ENCODE results near the gene INPP5A. TPM values are rescaled to one million over a fixed set of nuclear protein-coding genes. Genes with fewer than 3 reads are reported as not detected.

The INPP5A gene
- total and polyA plus RNA-seq, 2 of the 13 experiments (the other 11 are each of a cell fraction or from before 2014, with no cell fraction given) = 17.5 to 37.9 TPM

DNA sequence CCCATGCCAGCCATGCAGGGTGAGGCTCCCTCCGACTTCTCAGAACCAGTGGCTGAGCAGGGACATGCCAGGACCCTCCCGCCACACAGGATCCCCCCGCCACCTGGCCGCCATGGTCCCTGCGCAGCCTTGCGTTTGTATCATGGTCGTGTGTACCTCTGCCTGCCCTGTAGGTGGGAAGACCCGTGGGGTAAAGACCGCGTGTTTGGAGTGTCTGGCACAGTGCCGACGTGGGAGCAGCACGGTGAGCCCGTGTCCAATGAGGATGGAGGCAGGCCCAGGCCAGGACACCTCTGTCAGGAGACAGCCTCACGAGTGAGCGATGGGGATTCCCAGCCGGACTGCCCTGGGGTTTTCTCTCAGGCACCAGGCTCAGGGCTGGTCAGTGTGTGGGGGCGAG, 216.5 kb downstream of the INPP5A start:
- H3K4me3 ChIP-seq (replicated peaks in 1 of 3; ENCODE audit: insufficient read depth in 1 of 3, low read depth in 2 of 3, low read length in 3 of 3) = no peak overlapping the region
- H3K27ac ChIP-seq (ENCODE audit: extremely low read length, insufficient read depth, low read length) = no peak overlapping the region
- WGBS (ENCODE audit: low lambda C conversion rate) = 99% methylated on average over 14 of the region's 18 CpGs
- no peaks in the 10 kb centered on the region for H4K20me1 ChIP-seq (ENCODE audit: insufficient read depth, low read length)
- in situ Hi-C loops (cut with HindIII; ENCODE audit: extremely low pct_ligation_motif_present, low pct_unique_long_range_greater_than_20kb) (no loop called here), intact Hi-C loops (cut with micrococcal nuclease; ENCODE audit: unreplicated experiment) (no loop called here)
- DNase-seq (ENCODE audit: low spot score) (no peak), FAIRE-seq (no peak), ATAC-seq (no peak)
- H2AFZ ChIP-seq (ENCODE audit: low read length) = no peak overlapping the region
- no TSS peak for BruUV-seq (replicated peaks)
- TF ChIP-seq ZNF546 (CRISPR knock-in tag; conservative IDR thresholded peaks at IDR 0.05) = no peak
- no peak for TF ChIP-seq RFX5 (IDR thresholded peaks at IDR 0.05; ENCODE audit: low read depth, low read length)
- TF ChIP-seq SRSF9 (IDR thresholded peaks at IDR 0.05; ENCODE audit: borderline replicate concordance, insufficient read depth, low read depth, low read length, poor library complexity, severe bottlenecking) = no peak
- TF ChIP-seq, protein P1, sequence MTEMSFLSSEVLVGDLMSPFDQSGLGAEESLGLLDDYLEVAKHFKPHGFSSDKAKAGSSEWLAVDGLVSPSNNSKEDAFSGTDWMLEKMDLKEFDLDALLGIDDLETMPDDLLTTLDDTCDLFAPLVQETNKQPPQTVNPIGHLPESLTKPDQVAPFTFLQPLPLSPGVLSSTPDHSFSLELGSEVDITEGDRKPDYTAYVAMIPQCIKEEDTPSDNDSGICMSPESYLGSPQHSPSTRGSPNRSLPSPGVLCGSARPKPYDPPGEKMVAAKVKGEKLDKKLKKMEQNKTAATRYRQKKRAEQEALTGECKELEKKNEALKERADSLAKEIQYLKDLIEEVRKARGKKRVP (CRISPR knock-in tag; IDR thresholded peaks at IDR 0.05) = no peak
- no peak for TF ChIP-seq FIP1L1 (IDR thresholded peaks at IDR 0.05; ENCODE audit: borderline replicate concordance, insufficient read depth, low read depth, low read length)
- no peak for TF ChIP-seq SSRP1 (CRISPR knock-in tag; IDR thresholded peaks at IDR 0.05)
- no peak for TF ChIP-seq ZFYVE20 (CRISPR knock-in tag; IDR thresholded peaks at IDR 0.05; ENCODE audit: borderline replicate concordance, low read depth)
- TF ChIP-seq PAF1 (CRISPR knock-in tag; IDR thresholded peaks at IDR 0.05) = no peak
- TF ChIP-seq MBD4 (IDR thresholded peaks at IDR 0.05; ENCODE audit: borderline replicate concordance, low read length) = no peak
- TF ChIP-seq, protein P2, sequence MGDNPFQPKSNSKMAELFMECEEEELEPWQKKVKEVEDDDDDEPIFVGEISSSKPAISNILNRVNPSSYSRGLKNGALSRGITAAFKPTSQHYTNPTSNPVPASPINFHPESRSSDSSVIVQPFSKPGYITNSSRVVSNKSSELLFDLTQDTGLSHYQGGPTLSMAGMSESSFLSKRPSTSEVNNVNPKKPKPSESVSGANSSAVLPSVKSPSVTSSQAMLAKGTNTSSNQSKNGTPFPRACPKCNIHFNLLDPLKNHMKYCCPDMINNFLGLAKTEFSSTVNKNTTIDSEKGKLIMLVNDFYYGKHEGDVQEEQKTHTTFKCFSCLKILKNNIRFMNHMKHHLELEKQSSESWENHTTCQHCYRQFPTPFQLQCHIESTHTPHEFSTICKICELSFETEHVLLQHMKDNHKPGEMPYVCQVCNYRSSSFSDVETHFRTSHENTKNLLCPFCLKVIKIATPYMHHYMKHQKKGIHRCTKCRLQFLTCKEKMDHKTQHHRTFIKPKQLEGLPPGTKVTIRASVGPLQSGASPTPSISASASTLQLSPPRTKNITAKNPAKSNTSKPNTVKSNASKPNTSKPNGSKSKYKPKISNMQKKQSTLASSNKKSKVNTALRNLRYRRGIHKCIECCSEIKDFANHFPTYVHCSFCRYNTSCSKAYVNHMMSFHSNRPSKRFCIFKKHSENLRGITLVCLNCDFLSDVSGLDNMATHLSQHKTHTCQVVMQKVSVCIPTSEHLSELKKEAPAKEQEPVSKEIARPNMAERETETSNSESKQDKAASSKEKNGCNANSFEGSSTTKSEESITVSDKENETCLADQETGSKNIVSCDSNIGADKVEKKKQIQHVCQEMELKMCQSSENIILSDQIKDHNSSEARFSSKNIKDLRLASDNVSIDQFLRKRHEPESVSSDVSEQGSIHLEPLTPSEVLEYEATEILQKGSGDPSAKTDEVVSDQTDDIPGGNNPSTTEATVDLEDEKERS (CRISPR knock-in tag; IDR thresholded peaks at IDR 0.05) = no peak
- no peaks in the 10 kb centered on the region for H3K9me3 ChIP-seq (ENCODE audit: low read length)
- H3K36me3 ChIP-seq (replicated peaks in 1 of 2; ENCODE audit: control insufficient read depth in 1 of 2, insufficient read depth in 2 of 2, low read length in 2 of 2) = peaks cover 2 to 8% of the 10 kb centered on the region in 2 experiments; a peak in 2 of 5 replicates
- H3K9ac ChIP-seq (ENCODE audit: insufficient read depth, low read depth, low read length) = no peak overlapping the region
- H3K4me2 ChIP-seq (ENCODE audit: low read depth, low read length) = no peak overlapping the region
- H3K79me2 ChIP-seq (ENCODE audit: insufficient read depth, low read length) = no peaks in the 10 kb centered on the region
- H3K27me3 ChIP-seq (ENCODE audit: control insufficient read depth in 1 of 2, insufficient read depth in 2 of 2, low read length in 2 of 2) = no peaks in the 10 kb centered on the region
- H3K4me1 ChIP-seq (ENCODE audit: insufficient read depth, low read length) = no peaks in the 10 kb centered on the region
- POLR2A ChIA-PET = no interaction called here
- CTCF ChIA-PET (ENCODE audit: low intra/inter-chr PET ratio, low total read pairs) = no interaction called here

Data from HepG2 (cell line).